Left ventricle myocardium inferior (tissue), 1 donor: ENCODE data around the gene DHRS11. TPM values are rescaled to one million over a fixed set of nuclear protein-coding genes. Genes with fewer than 3 reads are reported as not detected.

Source experiments
- DNase-seq: peaks from one replicate; pipeline ENCODE4 v3.0.0-alpha.2; 2020
- H3K27ac ChIP-seq: fragments of 200-600 bp; replicated peaks from 2 replicates; pipeline ENCODE4 v1.8.0; 2021
- H3K27me3 ChIP-seq: fragments of 200-600 bp; 2 replicates; pipeline ENCODE4 v1.8.0; 2021; ENCODE audit warnings: low read depth
- H3K36me3 ChIP-seq: fragments of 200-600 bp; 2 replicates; pipeline ENCODE4 v1.8.0; 2021
- H3K4me1 ChIP-seq: fragments of 200-600 bp; 2 replicates; pipeline ENCODE4 v1.8.0; 2021
- H3K4me3 ChIP-seq: fragments of 200-600 bp; 2 replicates; pipeline ENCODE4 v1.8.0; 2021; ENCODE audit warnings: mild to moderate bottlenecking, moderate library complexity
- H3K9me3 ChIP-seq: fragments of 200-600 bp; replicated peaks from 2 replicates; pipeline ENCODE4 v1.8.0; 2021
- intact Hi-C: fragments of 100-400 bp; cut with micrococcal nuclease; formaldehyde crosslinking; loops from one replicate; pipeline ENCODE4 v1.11.0; 2022
- long read RNA-seq: library from polyadenylated mRNA; unstranded; transcript quantifications from one replicate; pipeline ENCODE4 v2.0.0, GENCODE V29; 2021
- total RNA-seq: library from RNA; stranded (reverse); fragmentation: NEBNext Ultra II Directional; extraction: Animal tissue kit (Norgen Biotek cat#: 25700); gene quantifications from one replicate; pipeline ENCODE4 v1.2.1, GENCODE V29; 2021
- TF ChIP-seq, protein P1 (sequence below): fragments of 200-600 bp; IDR thresholded peaks from 2 replicates; pipeline ENCODE4 v1.8.0; 2021; ENCODE audit warnings: antibody characterized with exemption, mild to moderate bottlenecking, borderline replicate concordance
- donor health status: DM: no; HTN: yes; CAD: no; lungs with severe emphysema.

Gene DHRS11, protein sequence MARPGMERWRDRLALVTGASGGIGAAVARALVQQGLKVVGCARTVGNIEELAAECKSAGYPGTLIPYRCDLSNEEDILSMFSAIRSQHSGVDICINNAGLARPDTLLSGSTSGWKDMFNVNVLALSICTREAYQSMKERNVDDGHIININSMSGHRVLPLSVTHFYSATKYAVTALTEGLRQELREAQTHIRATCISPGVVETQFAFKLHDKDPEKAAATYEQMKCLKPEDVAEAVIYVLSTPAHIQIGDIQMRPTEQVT
- total RNA-seq: 13.1 TPM
- long read RNA-seq, transcript DHRS11-215 (7 exons, 1,598 nt): major isoform, 17 of 28 reads
- long read RNA-seq, partial matches to known transcripts: 1 of 28 reads
- long read RNA-seq, other reads (novel, unspliced or antisense): 10 of 28 reads

DNA sequence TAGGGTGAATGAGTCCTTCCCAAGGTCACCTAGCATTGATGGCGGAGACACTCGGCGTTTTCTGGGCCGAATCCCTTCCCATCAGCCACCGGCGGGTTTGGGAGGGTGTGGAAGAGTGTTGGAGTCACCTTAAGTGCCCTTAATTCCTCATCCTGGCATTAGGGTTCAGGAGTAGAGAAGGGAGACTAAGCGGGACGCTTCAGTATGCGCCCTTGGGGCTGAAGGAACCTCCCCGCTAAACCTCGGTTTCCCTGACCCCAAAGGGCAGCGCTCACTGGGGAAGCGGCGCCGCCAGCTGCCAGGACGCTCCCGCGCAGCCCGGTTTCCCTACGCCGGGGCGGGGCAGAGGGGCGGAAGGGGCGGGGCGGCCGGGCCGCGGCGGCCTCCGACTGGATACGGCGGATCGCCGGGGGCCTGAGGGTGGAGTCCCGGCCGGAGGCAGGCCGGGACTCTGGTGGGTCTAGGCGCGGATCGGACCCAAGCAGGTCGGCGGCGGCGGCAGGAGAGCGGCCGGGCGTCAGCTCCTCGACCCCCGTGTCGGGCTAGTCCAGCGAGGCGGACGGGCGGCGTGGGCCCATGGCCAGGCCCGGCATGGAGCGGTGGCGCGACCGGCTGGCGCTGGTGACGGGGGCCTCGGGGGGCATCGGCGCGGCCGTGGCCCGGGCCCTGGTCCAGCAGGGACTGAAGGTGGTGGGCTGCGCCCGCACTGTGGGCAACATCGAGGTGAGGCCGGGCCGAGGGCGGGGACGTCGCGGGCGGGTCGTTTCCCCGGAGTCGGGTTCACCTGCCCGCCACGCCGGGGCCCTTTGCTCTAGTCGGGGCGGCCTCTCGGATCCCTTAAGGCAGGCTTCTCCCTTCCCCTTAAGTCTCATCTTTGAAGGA is at the start of gene DHRS11:
Gene DHRS11, plus strand, starts transcription at position 446 of the 882 bp plus-strand sequence. Its CDS starts 131 bp downstream, at position 577.
- DNase-seq: peak; percentile 89
- Histone ChIP-seq H3K27me3 (no peaks in the 10 kb centered on the region), H3K4me1 (peaks cover 38% of the 10 kb centered on the region), H3K36me3 (peaks cover 31% of the 10 kb centered on the region), H3K4me3 (peak within 1 kb of the TSS; percentile 96), H3K27ac (peak within 1 kb of the TSS; percentile 79), H3K9me3 (no peaks in the 10 kb centered on the region)
- intact Hi-C loops: no loop called here
- TF ChIP-seq, protein P1, sequence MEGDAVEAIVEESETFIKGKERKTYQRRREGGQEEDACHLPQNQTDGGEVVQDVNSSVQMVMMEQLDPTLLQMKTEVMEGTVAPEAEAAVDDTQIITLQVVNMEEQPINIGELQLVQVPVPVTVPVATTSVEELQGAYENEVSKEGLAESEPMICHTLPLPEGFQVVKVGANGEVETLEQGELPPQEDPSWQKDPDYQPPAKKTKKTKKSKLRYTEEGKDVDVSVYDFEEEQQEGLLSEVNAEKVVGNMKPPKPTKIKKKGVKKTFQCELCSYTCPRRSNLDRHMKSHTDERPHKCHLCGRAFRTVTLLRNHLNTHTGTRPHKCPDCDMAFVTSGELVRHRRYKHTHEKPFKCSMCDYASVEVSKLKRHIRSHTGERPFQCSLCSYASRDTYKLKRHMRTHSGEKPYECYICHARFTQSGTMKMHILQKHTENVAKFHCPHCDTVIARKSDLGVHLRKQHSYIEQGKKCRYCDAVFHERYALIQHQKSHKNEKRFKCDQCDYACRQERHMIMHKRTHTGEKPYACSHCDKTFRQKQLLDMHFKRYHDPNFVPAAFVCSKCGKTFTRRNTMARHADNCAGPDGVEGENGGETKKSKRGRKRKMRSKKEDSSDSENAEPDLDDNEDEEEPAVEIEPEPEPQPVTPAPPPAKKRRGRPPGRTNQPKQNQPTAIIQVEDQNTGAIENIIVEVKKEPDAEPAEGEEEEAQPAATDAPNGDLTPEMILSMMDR: no peak

DNA sequence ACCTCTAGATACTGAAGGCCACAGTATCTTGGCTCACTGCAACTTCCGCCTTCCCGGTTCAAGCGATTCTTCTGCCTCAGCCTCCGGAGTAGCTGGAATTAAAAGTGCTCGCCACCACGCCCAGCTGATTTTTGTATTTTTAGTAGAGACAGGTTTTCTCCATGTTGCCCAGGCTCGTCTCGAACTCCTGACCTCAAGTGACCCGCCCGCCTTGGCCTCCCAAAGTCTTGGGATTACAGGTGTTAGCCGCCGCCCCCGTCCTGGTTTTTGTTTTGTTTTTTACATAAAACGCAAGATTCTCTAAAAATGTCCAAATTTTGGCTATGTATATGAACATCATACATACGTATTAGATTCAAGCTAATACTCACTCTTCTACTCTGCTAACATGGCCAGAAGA is 48.9 kb upstream of the DHRS11 start:
- TF ChIP-seq, protein P1: no peak
- H3K27ac ChIP-seq: no peak overlapping the region
- H3K4me1 ChIP-seq: peaks cover 48% of the 10 kb centered on the region
- intact Hi-C loops: no loop called here
- H3K4me3 ChIP-seq: no peak overlapping the region
- peaks cover 12% of the 10 kb centered on the region for H3K36me3 ChIP-seq
- no peaks in the 10 kb centered on the region for H3K27me3 ChIP-seq
- DNase-seq: no peak
- H3K9me3 ChIP-seq: no peaks in the 10 kb centered on the region

DNA sequence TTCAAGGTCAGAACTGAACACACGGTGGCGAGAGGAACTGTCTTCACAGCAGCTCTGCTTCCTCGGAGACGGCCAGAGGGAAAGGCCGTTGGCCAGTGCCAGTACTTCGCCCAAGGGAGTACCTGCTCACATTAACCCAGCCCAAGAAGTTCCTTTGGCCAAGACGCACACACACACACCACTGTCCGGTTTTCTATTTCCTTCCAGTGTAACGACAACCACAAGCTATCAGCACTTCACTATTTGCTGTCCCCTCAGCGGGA is 47.7 kb upstream of the DHRS11 start:
- TF ChIP-seq, protein P1: peak; percentile 15
- H3K9me3 ChIP-seq: no peaks in the 10 kb centered on the region
- peak overlapping the region; percentile 76 for H3K4me3 ChIP-seq
- peaks cover 60% of the 10 kb centered on the region for H3K4me1 ChIP-seq
- DNase-seq: peak; percentile 35
- intact Hi-C loops: no loop called here
- H3K36me3 ChIP-seq: peaks cover 2% of the 10 kb centered on the region
- H3K27me3 ChIP-seq: no peaks in the 10 kb centered on the region
- peak overlapping the region; percentile 100 for H3K27ac ChIP-seq

DNA sequence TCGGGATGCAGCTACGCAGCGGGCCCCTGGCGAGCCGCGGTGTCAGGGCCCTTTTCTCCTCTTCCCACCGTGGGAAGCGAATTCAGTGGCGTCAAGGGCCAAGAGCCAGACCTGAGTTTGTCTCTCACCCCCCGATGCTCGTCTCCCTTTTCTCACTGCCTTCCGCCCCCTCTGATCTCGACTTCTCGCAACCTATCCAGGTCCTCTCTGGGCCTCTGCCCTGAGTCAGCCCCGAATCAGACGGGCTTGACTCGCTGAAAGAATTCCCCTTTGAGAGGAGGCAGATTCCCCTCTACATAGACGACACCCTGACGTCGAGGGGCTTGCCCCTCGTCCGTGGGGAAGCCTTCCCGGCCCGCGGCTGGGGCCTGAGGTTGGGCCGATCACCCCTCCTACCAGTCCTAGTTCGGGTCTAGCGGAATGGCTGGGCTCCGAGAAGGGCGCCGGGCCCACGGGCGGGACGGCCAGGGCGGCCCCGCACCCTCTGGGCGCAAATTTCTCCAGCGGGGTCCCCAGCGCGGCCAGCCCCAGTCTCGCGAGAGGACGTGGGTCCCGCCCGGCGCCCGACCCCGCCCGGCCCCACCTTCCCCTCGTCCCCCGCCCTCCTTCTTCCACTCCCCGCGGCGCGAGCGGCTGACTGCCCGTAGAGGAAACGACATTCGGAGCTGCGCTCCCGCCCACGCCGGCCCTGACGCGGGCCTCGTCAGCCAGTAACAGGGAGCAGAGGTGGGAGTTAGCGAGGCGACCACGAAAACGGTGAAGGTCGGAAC is 47.2 kb upstream of the DHRS11 start, which contains the start of gene GGNBP2:
Gene GGNBP2, plus strand, starts transcription at position 613 of the 770 bp plus-strand sequence. CDS start 806 bp downstream, outside the sequence.
- TF ChIP-seq, protein P1: no peak
- Histone ChIP-seq H3K27me3 (no peaks in the 10 kb centered on the region), H3K36me3 (peaks cover under 1% of the 10 kb centered on the region), H3K4me1 (peaks cover 64% of the 10 kb centered on the region), H3K4me3 (peak within 1 kb of the TSS; percentile 76), H3K9me3 (no peaks in the 10 kb centered on the region), H3K27ac (peak within 1 kb of the TSS; percentile 100)
- intact Hi-C loops: loop anchor here (5.0 kb wide), 1 partner anchor 408 kb away; no protein-coding TSS in a partner anchor
- peak; percentile 94 for DNase-seq

DNA sequence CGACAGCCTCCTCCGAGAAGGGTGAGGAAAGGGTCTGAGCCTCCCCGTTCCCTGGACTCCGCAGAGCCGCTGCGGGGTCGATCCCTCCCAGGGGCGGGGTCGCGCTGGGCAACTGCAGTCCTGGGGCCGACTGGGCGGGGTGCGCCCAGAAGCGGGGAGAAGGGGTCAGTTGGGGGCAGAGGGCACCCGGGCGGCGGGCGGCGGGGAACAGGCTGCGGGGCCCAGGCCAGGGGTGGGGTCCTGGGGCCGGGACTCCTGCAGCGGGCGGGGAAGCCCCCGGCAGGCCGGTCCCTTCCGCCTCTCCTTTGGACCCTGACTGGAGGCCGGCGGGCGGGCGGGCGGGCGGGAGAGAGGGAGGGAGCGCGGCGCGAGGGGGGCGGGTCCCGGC is 46.6 kb upstream of the DHRS11 start:
- peaks cover 64% of the 10 kb centered on the region for H3K4me1 ChIP-seq
- TF ChIP-seq, protein P1: no peak
- no peaks in the 10 kb centered on the region for H3K27me3 ChIP-seq
- peaks cover 6% of the 10 kb centered on the region for H3K36me3 ChIP-seq
- H3K9me3 ChIP-seq: no peaks in the 10 kb centered on the region
- H3K4me3 ChIP-seq: peak overlapping the region; percentile 76
- intact Hi-C loops: loop anchor here (5.0 kb wide), 1 partner anchor 407 kb away; no protein-coding TSS in a partner anchor
- peak overlapping the region; percentile 100 for H3K27ac ChIP-seq
- no peak for DNase-seq
